ENCODE results near the gene TLL1. TPM values are rescaled to one million over a fixed set of nuclear protein-coding genes. Genes with fewer than 3 reads are reported as not detected.

Gene TLL1
- total and polyA plus RNA-seq, 7 donors = 0.60 to 7.5 (median 4.8) TPM; not detected in 1

- intact Hi-C loops (cut with DNase I) = no loop called here
- 51 to 58% methylated on average over 6 of the region's 6 CpGs for WGBS, 2 donors
These were observed 32.5 kb downstream of the TLL1 start for GRCh38 chr4:165905405-165906027.

GRCh38 chr4:165906272-165906671 lies 33.2 kb downstream of the TLL1 start:
- no peaks in the 10 kb centered on the region for H3K9me3 ChIP-seq
- no peaks in the 10 kb centered on the region for H3K4me1 ChIP-seq
- no peaks in the 10 kb centered on the region for H3K36me3 ChIP-seq
- intact Hi-C loops (cut with DNase I) = no loop called here
- H3K27ac ChIP-seq = peak overlapping the region in 1 of 4 donors; percentile 6
- H3K27me3 ChIP-seq = no peaks in the 10 kb centered on the region
- 66 to 78% methylated on average over 1 of the region's 1 CpG for WGBS, 2 donors
- DNase-seq = no peak
- no peak for TF ChIP-seq EP300 (IDR thresholded peaks at IDR 0.05)
- TF ChIP-seq POLR2AphosphoS5 (IDR thresholded peaks at IDR 0.05) = no peak
- TF ChIP-seq CTCF (IDR thresholded peaks at IDR 0.05) = no peak
- TF ChIP-seq POLR2A (IDR thresholded peaks at IDR 0.05) = no peak
- no peak overlapping the region for H3K4me3 ChIP-seq

More at GRCh38 chr4:165905405-165906027, 32.5 kb downstream of the TLL1 start:
- TF ChIP-seq EP300 (IDR thresholded peaks at IDR 0.05) = no peak
- TF ChIP-seq CTCF (IDR thresholded peaks at IDR 0.05) = no peak
- TF ChIP-seq POLR2AphosphoS5 (IDR thresholded peaks at IDR 0.05) = no peak
- no peak for TF ChIP-seq POLR2A (IDR thresholded peaks at IDR 0.05)
- no peaks in the 10 kb centered on the region for H3K9me3 ChIP-seq
- H3K4me1 ChIP-seq = no peaks in the 10 kb centered on the region
- peak overlapping the region in 1 of 4 donors; percentile 6 for H3K27ac ChIP-seq
- no peak for DNase-seq
- H3K4me3 ChIP-seq = no peak overlapping the region
- H3K27me3 ChIP-seq = no peaks in the 10 kb centered on the region
- H3K36me3 ChIP-seq = no peaks in the 10 kb centered on the region

- no peaks in the 10 kb centered on the region for H3K9me3 ChIP-seq
- TF ChIP-seq POLR2A (IDR thresholded peaks at IDR 0.05) = no peak
- peak overlapping the region in 3 of 4 donors; percentile 34 to 57 (median 49) for H3K27ac ChIP-seq
- no peaks in the 10 kb centered on the region for H3K27me3 ChIP-seq
- H3K4me1 ChIP-seq = no peaks in the 10 kb centered on the region
- intact Hi-C loops (cut with DNase I) = no loop called here
- no peak for DNase-seq
- no peaks in the 10 kb centered on the region for H3K36me3 ChIP-seq
- WGBS, 2 donors = 80 to 81% methylated on average over 2 of the region's 2 CpGs
- H3K4me3 ChIP-seq = no peak overlapping the region
These were observed 36.9 kb downstream of the TLL1 start for GRCh38 chr4:165909947-165910346.

GRCh38 chr4:165915215-165915614 lies 42.2 kb downstream of the TLL1 start:
- DNase-seq = no peak
- H3K36me3 ChIP-seq = no peaks in the 10 kb centered on the region

GRCh38 chr4:165921546-165921945 lies 48.5 kb downstream of the TLL1 start:
- no peak overlapping the region for H3K4me3 ChIP-seq
- 59 to 64% methylated on average over 3 of the region's 3 CpGs for WGBS, 2 donors
- no peak for DNase-seq
- no peaks in the 10 kb centered on the region for H3K27me3 ChIP-seq
- intact Hi-C loops (cut with DNase I) = no loop called here
- no peaks in the 10 kb centered on the region for H3K4me1 ChIP-seq
- no peak overlapping the region for H3K27ac ChIP-seq
- H3K9me3 ChIP-seq = no peaks in the 10 kb centered on the region
- TF ChIP-seq POLR2A (IDR thresholded peaks at IDR 0.05) = no peak
- no peak for TF ChIP-seq CTCF (IDR thresholded peaks at IDR 0.05)
- TF ChIP-seq EP300 (IDR thresholded peaks at IDR 0.05) = no peak
- no peak for TF ChIP-seq POLR2AphosphoS5 (IDR thresholded peaks at IDR 0.05)
- no peaks in the 10 kb centered on the region for H3K36me3 ChIP-seq

More at GRCh38 chr4:165915215-165915614, 42.2 kb downstream of the TLL1 start:
- no peaks in the 10 kb centered on the region for H3K27me3 ChIP-seq
- 51 to 55% methylated on average over 3 of the region's 3 CpGs for WGBS, 2 donors
- intact Hi-C loops (cut with DNase I) = no loop called here
- H3K27ac ChIP-seq = no peak overlapping the region
- no peaks in the 10 kb centered on the region for H3K9me3 ChIP-seq
- no peak overlapping the region for H3K4me3 ChIP-seq
- no peak for TF ChIP-seq POLR2A (IDR thresholded peaks at IDR 0.05)
- no peak for TF ChIP-seq CTCF (IDR thresholded peaks at IDR 0.05)
- TF ChIP-seq POLR2AphosphoS5 (IDR thresholded peaks at IDR 0.05) = no peak
- TF ChIP-seq EP300 (IDR thresholded peaks at IDR 0.05) = no peak
- no peaks in the 10 kb centered on the region for H3K4me1 ChIP-seq
